ENCODE data around the gene KRTAP10-2. TPM values are rescaled to one million over a fixed set of nuclear protein-coding genes. Genes with fewer than 3 reads are reported as not detected.

Gene KRTAP10-2
- total RNA-seq, 1 donor from 2014 or later, result not detected

DNA sequence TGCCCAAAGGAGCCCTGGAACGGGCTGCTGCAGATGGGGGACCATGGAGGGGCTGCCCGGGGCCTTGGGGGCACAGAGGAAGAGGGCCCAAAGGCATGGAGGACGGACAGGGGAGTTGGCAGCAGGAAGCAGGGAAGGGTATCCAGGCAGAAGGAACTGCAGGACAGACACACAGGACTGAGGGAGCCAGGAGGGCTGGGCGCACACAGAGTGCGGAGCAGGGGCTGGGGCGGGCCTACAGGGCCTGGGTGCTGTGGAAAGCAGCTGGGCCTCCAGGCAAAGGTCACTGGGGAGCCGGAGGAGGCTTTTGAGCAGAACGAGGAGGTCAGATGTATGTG lies 39.4 kb downstream of the KRTAP10-2 start:
- H3K27ac ChIP-seq, result no peak overlapping the region
- H3K4me3 ChIP-seq, result no peak overlapping the region
- TF ChIP-seq POLR2AphosphoS5 (IDR thresholded peaks at IDR 0.05; ENCODE audit: insufficient read depth in 1 of 2, low read depth in 1 of 2), result no peak
- TF ChIP-seq, protein P1, sequence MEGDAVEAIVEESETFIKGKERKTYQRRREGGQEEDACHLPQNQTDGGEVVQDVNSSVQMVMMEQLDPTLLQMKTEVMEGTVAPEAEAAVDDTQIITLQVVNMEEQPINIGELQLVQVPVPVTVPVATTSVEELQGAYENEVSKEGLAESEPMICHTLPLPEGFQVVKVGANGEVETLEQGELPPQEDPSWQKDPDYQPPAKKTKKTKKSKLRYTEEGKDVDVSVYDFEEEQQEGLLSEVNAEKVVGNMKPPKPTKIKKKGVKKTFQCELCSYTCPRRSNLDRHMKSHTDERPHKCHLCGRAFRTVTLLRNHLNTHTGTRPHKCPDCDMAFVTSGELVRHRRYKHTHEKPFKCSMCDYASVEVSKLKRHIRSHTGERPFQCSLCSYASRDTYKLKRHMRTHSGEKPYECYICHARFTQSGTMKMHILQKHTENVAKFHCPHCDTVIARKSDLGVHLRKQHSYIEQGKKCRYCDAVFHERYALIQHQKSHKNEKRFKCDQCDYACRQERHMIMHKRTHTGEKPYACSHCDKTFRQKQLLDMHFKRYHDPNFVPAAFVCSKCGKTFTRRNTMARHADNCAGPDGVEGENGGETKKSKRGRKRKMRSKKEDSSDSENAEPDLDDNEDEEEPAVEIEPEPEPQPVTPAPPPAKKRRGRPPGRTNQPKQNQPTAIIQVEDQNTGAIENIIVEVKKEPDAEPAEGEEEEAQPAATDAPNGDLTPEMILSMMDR (IDR thresholded peaks at IDR 0.05), result no peak
- no peak for TF ChIP-seq POLR2A (IDR thresholded peaks at IDR 0.05)
- H3K36me3 ChIP-seq, result no peaks in the 10 kb centered on the region
- intact Hi-C loops (cut with DNase I), result no loop called here
- H3K9me3 ChIP-seq, result no peaks in the 10 kb centered on the region
- H3K27me3 ChIP-seq, result no peaks in the 10 kb centered on the region
- DNase-seq (ENCODE audit: extremely low spot score in 2 of 2), result no peak
- peaks cover 11% of the 10 kb centered on the region for H3K4me1 ChIP-seq

DNA sequence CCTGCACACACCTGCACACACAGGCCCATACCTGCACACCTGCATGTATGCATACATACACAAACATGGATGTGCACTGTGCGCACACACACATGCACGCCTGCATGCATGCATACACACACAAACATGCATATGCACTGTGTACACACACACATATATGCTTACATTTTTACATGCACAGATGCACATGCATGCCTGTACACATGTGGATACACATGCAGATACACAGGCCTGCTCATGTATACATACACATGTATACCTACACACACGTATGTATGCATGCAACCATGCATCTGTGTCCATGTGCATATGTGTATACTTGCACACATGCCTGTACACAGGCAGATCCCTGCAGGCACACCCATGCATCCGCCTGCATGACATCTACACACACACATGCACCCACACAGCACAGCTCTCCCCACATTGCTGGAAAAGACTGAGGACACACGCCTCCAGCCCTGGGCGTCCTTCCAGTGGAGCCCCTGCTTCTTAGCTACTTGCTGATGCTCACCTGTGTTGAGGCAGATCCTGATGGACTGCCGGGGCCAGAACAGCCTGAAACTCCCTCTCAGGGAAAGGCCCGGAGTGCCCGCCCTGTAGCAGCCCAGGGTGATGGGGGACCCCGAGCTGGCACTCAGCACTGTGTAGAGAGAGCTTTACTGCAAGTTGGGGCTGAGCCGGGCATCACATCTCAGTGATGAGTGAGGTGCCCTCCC lies 39.9 kb downstream of the KRTAP10-2 start:
- H3K9me3 ChIP-seq, result no peaks in the 10 kb centered on the region
- H3K4me3 ChIP-seq, result no peak overlapping the region
- no peak for DNase-seq (ENCODE audit: extremely low spot score in 2 of 2)
- no peaks in the 10 kb centered on the region for H3K36me3 ChIP-seq
- TF ChIP-seq POLR2A (IDR thresholded peaks at IDR 0.05), result no peak
- intact Hi-C loops (cut with DNase I), result no loop called here
- H3K4me1 ChIP-seq, result peaks cover 11% of the 10 kb centered on the region
- no peak overlapping the region for H3K27ac ChIP-seq
- H3K27me3 ChIP-seq, result no peaks in the 10 kb centered on the region

DNA sequence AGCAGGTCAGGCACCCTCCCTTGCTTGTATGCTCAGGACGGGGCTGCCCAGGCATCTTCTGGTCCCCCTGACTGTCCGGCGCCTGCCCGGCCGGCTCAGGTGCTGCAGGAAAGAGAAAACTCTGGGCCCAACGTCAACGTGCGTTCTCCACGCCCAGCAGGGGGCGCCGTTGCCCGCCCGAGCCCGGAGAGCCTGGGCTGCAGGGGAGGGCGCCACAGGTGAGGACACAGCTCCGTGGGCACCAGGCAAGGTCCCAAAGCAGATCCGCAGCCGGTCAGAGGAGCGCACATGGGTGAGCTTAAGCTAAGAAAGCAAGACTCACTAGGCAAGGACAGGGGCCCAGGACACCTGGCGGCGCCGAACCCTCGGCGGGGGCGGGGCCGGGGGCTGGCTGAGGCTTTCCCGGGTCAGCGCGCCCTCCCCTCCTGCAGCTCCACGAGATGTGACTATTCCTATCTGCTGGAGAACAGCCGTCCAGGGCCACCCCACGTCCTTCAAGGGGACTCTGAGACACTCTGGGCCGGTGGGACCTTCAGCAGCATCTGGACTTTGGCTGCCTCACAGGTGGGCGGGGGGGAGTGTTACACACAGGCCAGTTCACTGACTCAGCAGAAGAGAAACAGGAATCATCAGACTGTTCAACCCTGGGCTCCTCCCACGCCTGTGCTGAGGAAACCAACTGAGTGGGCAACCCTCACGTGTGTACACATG lies 40.6 kb downstream of the KRTAP10-2 start:
- H3K9me3 ChIP-seq, result no peaks in the 10 kb centered on the region
- H3K27ac ChIP-seq, result no peak overlapping the region
- peaks cover 11% of the 10 kb centered on the region for H3K4me1 ChIP-seq
- TF ChIP-seq, protein P1 (IDR thresholded peaks at IDR 0.05), result peak; percentile 46 to 54 (median 54)
- TF ChIP-seq POLR2AphosphoS5 (IDR thresholded peaks at IDR 0.05; ENCODE audit: insufficient read depth in 1 of 2, low read depth in 1 of 2), result no peak
- no peak for TF ChIP-seq POLR2A (IDR thresholded peaks at IDR 0.05)
- no peaks in the 10 kb centered on the region for H3K36me3 ChIP-seq
- intact Hi-C loops (cut with DNase I), result no loop called here
- peak overlapping the region in 1 of 2 donors; percentile 20 for H3K4me3 ChIP-seq
- no peaks in the 10 kb centered on the region for H3K27me3 ChIP-seq
- no peak for DNase-seq (ENCODE audit: extremely low spot score in 2 of 2)

DNA sequence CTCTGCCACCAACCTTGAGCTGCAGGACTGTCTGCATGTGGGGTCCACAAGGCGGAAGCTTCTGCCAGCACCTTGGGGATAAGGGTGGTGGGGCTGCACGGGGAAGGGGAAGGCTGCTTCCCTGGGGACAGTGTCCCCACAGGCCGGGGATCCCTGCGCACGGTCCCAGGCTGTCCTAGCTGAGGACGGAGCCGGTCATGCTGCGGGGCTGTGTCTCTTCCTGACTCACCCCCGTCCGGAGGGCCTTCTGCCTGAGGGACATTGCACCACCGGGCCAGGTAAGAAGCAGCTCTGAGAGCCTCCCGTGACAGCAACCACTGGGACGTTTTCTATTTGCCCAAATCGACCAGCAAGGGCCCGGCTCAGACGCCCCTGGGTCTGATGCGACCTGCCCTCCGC lies 41.2 kb downstream of the KRTAP10-2 start:
- Histone ChIP-seq H3K9me3 (no peaks in the 10 kb centered on the region), H3K4me3 (no peak overlapping the region)
- intact Hi-C loops (cut with DNase I), result no loop called here

DNA sequence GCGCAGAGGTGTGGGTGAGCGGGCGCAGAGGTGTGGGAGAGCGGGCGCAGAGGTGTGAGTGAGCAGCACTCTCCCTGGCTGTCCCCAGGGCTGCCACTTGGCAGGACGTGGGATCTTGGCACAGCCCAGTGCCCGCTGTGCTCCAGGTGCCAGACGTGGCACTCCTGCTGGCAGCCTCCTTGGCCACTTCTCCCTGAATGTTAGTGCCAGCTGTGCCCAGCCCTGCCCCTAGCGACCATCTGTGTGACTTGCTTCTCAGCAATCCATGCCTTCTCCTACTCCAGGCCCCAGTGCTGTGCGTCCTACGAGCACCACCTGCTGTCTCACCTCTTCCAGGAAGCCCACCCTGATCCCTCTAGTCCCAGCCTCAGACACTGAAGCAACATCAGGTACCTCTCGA lies 41.8 kb downstream of the KRTAP10-2 start:
- Histone ChIP-seq H3K4me3 (no peak overlapping the region), H3K27me3 (no peaks in the 10 kb centered on the region), H3K27ac (no peak overlapping the region), H3K9me3 (no peaks in the 10 kb centered on the region), H3K4me1 (peaks cover 11% of the 10 kb centered on the region), H3K36me3 (no peaks in the 10 kb centered on the region)
- intact Hi-C loops (cut with DNase I), result no loop called here
- no peak for DNase-seq (ENCODE audit: extremely low spot score in 2 of 2)
- TF ChIP-seq POLR2AphosphoS5 (IDR thresholded peaks at IDR 0.05; ENCODE audit: insufficient read depth in 1 of 2, low read depth in 1 of 2) (no peak), POLR2A (IDR thresholded peaks at IDR 0.05) (no peak)
- TF ChIP-seq, protein P1 (IDR thresholded peaks at IDR 0.05), result no peak

More for the DNA sequence above, 41.2 kb downstream of the KRTAP10-2 start:
- DNase-seq (ENCODE audit: extremely low spot score in 2 of 2), result no peak
- TF ChIP-seq POLR2A (IDR thresholded peaks at IDR 0.05) (no peak), POLR2AphosphoS5 (IDR thresholded peaks at IDR 0.05; ENCODE audit: insufficient read depth in 1 of 2, low read depth in 1 of 2) (no peak)
- TF ChIP-seq, protein P1 (IDR thresholded peaks at IDR 0.05), result no peak
- Histone ChIP-seq H3K27me3 (no peaks in the 10 kb centered on the region), H3K27ac (no peak overlapping the region), H3K4me1 (peaks cover 11% of the 10 kb centered on the region), H3K36me3 (no peaks in the 10 kb centered on the region)

Data from vagina (tissue), 2 donors.